IPS-11a (cell line): ENCODE measurements around the gene TMEM269.

Experiments used
- H3K4me3 ChIP-seq: one replicate; pipeline ENCODE4 v1.5.1; 2013; ENCODE audit warnings: low read depth, low read length, control low read depth

The TMEM269 gene

DNA sequence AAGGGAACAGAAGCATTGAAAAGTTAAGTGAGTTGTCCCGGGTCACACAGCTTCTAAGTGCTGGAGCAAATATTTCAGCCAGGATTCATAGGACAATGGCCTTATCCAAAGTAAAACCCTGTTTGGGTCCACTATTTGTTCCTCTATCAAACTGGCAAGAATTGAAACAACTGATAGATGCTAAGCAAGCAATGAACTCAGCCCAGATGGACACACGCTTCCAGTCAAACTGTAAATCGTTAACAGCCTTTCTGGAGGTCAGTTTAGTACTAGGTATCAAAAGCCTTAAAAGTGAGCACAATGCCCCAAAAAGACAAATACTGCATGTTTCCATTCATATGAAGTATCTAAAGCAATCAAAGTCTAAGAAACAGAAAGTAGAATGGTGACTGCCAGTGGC is 33.2 kb downstream of the TMEM269 start:
- no peak overlapping the region for H3K4me3 ChIP-seq

- no peak overlapping the region for H3K4me3 ChIP-seq
Observed at GRCh38 chr1:42820813-42821212, 36.0 kb downstream of the TMEM269 start.

GRCh38 chr1:42821690-42822089 is 36.9 kb downstream of the TMEM269 start:
- H3K4me3 ChIP-seq, result no peak overlapping the region

GRCh38 chr1:42822800-42823392 is 38.1 kb downstream of the TMEM269 start:
- no peak overlapping the region for H3K4me3 ChIP-seq

DNA sequence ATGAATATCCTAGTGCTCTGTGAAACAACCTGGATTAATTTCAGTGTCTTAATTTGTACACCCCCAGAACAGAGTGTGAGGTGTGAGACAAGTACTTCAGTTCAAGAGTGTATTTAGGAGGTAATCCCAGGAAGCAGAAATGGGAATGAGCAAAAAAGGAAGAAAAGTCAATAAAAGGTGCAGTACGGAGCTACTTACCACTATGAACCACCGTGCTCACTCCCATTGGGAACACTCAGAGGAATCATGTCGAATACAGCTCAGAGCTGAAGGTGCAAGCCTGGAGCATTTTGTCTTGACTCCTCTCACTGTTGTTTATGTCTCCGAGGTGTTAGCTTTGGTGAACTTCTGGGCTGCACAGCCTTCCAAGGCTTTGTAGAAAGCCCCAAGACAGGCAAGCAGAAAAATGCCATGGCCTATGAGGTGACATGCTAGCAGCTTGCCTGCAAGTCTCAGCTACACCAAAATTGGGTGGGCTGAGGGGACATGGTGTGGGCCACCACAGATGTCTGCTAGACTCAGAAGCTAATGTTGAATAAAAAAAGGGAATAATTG is 39.8 kb downstream of the TMEM269 start:
- no peak overlapping the region for H3K4me3 ChIP-seq

DNA sequence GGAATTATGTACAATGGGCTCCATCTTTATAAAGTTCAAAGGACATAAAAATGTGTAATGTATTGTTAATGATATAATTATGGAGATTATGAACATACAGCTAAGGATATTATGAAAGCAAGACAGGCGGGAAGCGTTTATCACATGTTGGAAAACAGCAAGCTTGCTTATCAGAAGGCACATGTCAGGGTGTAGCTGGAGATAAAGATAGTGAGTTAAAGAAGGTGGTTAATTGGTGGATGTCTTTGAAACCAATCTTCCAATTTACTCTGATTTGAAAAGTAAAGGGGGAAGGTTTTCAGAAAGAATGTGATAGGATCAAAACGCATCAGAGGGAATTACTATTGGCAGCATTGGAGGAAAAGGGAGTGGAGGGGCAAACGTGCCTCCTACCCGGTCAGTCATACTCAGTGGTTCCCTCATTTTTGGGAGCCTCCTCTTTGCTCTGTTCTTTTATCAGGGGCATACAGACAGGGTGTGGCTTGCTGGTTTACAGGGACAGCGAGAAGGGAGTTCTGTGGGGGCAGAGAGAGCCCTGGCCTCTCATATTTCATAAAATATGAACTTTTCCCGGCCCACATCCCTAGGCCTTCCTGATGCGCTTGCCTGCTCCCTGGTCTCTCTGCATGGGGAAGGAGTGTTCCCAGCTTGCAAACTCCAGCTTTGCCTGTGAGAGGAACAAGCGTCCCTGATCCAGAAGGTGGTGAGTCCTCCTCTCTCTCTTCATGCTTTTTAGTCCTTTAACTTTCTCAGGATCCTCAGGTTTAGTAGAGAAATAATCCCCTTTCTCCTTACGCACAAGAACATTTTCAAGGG is 40.5 kb downstream of the TMEM269 start:
- H3K4me3 ChIP-seq, result no peak overlapping the region

DNA sequence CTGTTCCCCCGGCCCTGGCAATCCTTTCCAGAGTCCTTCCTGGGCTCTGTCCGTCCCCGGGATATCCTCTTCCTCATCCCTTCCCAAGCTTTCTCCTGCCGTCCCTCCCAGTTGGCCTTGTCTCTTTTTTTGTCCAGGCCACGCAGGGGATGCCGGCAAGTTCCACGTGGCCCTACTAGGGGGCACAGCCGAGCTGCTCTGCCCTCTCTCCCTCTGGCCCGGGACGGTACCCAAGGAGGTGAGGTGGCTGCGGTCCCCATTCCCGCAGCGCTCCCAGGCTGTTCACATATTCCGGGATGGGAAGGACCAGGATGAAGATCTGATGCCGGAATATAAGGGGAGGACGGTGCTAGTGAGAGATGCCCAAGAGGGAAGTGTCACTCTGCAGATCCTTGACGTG is 45.8 kb downstream of the TMEM269 start:
- H3K4me3 ChIP-seq, result no peak overlapping the region

DNA sequence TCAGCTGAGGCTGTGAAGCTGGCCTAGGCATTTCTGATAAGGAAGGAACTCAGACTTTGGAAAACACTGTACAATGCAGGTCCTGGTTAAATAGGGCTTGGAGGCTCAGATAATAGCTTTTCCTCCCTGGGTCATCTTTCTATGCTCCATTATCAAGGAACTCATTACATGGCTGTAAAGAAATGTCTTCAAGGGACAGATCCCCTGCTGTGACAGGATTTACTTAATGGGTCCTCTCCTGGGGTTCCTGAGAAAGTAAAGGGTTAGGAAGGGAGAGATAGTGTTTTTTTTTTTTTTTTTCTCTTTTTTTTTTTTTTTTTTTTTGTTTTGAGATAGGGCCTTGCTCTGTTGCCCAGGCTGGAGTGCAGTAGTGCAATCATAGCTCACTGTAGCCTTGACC is 46.5 kb downstream of the TMEM269 start:
- H3K4me3 ChIP-seq, result no peak overlapping the region

DNA sequence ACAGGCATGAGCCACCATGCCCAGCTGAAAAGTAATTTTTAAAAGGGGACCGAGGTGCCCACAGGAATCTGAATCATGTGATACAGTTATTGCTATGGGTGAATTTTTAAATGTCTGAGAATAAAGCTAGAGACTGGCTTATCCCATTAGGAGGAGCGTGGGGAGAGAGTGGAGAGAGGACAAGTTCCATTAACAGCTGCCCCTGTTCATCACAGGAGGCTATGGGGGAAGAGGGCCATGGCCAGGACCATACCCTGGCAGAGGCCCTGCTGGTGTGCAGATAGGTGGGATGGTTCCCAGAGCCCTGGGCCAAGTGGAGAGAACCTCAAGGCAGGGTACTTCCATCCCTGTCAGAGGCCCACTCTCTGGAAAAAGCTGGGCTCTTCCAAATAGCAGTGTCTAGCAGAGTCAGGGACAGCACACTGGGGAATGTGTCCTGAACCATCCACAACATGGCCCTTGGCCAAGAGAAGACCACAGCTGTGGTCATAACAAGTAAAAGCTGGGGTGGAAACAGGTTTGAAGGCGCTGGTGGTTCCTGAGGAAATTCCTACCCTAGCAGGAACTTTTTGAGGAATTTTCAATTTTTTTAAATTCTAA is 48.0 kb downstream of the TMEM269 start:
- H3K4me3 ChIP-seq, result no peak overlapping the region

- H3K4me3 ChIP-seq, result no peak overlapping the region
Observed at GRCh38 chr1:42833981-42834380, 49.2 kb downstream of the TMEM269 start.

DNA sequence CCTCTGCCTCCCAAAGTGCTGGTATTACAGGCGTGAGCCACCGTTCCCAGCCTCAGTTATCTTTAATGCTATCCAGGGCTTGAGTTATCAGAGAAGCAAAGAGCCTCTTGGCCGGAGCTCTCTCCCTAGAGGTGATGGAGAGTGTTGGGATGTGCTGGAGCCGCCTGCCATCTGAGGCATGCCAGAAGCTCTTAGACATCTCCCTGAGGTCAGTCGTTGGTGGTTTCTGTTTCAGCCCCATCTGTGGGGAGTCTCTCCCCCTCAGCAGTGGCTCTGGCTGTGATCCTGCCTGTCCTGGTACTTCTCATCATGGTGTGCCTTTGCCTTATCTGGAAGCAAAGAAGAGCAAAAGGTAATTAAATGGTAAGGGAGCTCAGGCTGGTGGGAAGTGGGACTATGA is 50.0 kb downstream of the TMEM269 start:
- no peak overlapping the region for H3K4me3 ChIP-seq

DNA sequence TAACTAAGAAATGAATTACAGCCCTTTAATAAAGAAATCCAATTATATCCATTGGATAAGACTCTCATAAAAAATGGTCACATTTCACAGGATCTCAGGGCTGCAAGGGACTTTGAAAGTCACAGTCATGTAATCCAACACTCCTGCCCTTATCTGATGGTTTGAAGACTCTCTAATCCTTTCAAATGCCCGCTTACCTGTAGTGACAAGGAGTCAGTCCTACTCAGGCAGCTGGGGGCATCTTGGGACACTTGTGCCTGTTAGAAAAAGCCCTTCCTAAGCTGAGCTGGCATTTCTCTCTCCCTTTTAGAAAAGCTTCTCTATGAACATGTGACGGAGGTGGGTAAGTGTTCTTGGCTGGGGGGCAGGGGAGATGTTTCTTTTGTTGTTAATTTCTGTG is 50.6 kb downstream of the TMEM269 start:
- no peak overlapping the region for H3K4me3 ChIP-seq

- H3K4me3 ChIP-seq, result no peak overlapping the region
Observed at GRCh38 chr1:42837709-42838108, 52.9 kb downstream of the TMEM269 start.

- no peak overlapping the region for H3K4me3 ChIP-seq
Observed at GRCh38 chr1:42838482-42839190, 53.8 kb downstream of the TMEM269 start.

DNA sequence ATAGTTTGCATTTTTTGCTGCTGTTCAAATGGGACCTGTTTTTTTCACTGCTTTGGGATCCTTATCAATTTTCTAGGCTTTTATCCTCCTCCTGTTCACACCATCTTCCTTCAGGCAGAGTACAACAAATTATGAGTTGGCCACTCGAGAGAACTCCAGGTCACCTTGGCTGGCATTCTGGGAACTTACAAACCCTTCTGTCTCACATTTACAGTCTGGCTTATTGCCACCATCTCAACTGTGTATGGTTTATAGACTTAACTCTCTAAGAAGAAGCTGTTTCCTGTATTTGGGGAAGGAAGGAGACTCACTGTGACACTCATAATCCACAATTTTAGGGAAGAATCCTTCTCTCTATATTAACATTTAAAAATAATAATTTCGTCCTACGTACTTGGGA is 56.2 kb downstream of the TMEM269 start:
- no peak overlapping the region for H3K4me3 ChIP-seq

DNA sequence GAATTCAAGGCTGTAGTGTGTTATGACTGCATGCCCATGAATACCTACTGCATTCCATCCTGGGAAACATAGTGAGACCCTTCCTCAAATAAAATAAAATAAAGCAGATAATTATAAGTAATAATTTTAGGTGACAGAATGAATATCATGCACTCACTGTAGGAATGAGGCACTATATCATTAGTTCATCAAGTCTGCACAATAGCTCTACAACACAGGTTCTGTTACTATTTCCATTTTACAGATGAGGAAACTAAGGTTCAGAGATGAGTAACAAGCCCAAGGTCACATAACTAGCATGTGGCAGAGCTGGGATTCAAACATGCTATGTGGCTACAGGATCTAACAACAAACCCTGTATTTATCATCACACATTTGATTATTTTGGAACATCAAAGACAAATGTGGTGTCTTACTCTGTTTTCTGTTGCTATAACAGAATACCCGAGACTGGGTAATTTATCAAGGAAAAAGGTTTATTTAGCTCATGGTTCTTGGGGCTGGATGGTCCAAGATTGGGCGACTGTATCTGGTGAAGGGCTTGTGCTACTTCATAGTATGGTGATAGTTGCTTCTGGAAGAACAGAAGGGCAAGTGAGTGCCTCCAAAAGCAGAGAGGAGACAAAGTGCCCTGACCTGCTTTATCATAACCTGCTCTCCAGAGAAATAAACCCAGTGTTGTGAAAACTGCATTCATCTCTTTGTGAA is 56.8 kb downstream of the TMEM269 start:
- no peak overlapping the region for H3K4me3 ChIP-seq

- H3K4me3 ChIP-seq, result no peak overlapping the region
Observed at GRCh38 chr1:42844592-42845140, 59.9 kb downstream of the TMEM269 start.

- no peak overlapping the region for H3K4me3 ChIP-seq
Observed at GRCh38 chr1:42845193-42845592, 60.4 kb downstream of the TMEM269 start.

DNA sequence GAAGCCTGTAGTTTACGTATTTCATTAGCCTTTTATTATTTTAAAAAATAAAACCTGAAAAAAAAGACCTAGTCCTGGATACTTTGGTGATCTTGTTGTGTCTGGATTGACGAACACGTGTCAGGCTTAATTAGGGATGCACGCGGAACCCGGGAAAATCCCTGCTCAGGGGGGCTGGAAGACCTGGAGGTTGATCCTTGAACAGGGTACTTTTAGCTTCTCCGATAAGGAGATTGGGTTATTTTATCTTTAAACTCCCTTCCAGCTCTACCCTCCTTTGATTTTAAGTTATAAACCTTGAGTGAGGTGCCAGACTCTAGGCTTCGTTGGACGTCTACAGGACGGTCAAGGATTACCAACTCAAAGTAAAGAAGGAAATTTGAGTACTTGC is 61.1 kb downstream of the TMEM269 start:
- H3K4me3 ChIP-seq, result peak overlapping the region; percentile 86
